DND-41 (cell line): Measurements from ENCODE around the gene ST8SIA1.

Experiments
- ATAC-seq: fragments of 200-7000 bp; cut with Tn5 transposase; 3 replicates; pipeline ENCODE4 v1.9.1; 2021; ENCODE audit warnings: low read depth; ENCODE audit not compliant: insufficient read depth
- DNase-seq: peaks from one replicate; pipeline ENCODE4 v3.0.0-alpha.2; 2020
- H2AFZ ChIP-seq: 2 replicates; pipeline ENCODE4 v1.6.0; 2012; ENCODE audit warnings: low read depth, low read length
- H3K27ac ChIP-seq: 2 replicates; pipeline ENCODE4 v1.5.1; 2012; ENCODE audit warnings: low read length, inconsistent platforms
- H3K27me3 ChIP-seq: fragments of 200-600 bp; sonication (generic); 2 replicates; pipeline ENCODE4 v1.6.0; 2012; ENCODE audit warnings: low read length, mild to moderate bottlenecking, inconsistent platforms; ENCODE audit not compliant: insufficient read depth, poor library complexity
- H3K36me3 ChIP-seq: 2 replicates; pipeline ENCODE4 v1.5.1; 2012; ENCODE audit warnings: low read length, inconsistent platforms; ENCODE audit not compliant: insufficient read depth
- H3K4me1 ChIP-seq: 2 replicates; pipeline ENCODE4 v1.5.1; 2012; ENCODE audit warnings: mild to moderate bottlenecking, low read length; ENCODE audit not compliant: insufficient read depth
- H3K4me2 ChIP-seq: 2 replicates; pipeline ENCODE4 v1.6.0; 2012; ENCODE audit warnings: mild to moderate bottlenecking, moderate library complexity, low read length, inconsistent platforms; ENCODE audit not compliant: insufficient read depth
- H3K4me3 ChIP-seq, 2 experiments: fragments of 200-600 bp in 1 of 2; shearing (Covaris generic) in 1 of 2; 2 replicates each; pipeline ENCODE4 v1.5.1; 2012 to 2016; ENCODE audit warnings: inconsistent platforms in 2 of 2, low read length in 2 of 2, mild to moderate bottlenecking in 2 of 2, low read depth in 1 of 2, moderate library complexity in 1 of 2
- H3K79me2 ChIP-seq: 2 replicates; pipeline ENCODE4 v1.6.0; 2012; ENCODE audit warnings: low read length, inconsistent platforms; ENCODE audit not compliant: insufficient read depth
- H3K9ac ChIP-seq: 2 replicates; pipeline ENCODE4 v1.6.0; 2012; ENCODE audit warnings: low read depth, mild to moderate bottlenecking, inconsistent platforms, low read length, moderate library complexity
- H3K9me3 ChIP-seq: 2 replicates; pipeline ENCODE4 v1.5.1; 2012; ENCODE audit warnings: low read length, moderate library complexity, mild to moderate bottlenecking, inconsistent platforms; ENCODE audit not compliant: insufficient read depth, severe bottlenecking
- H4K20me1 ChIP-seq: 2 replicates; pipeline ENCODE4 v1.6.0; 2012; ENCODE audit warnings: low read length; ENCODE audit not compliant: insufficient read depth
- EZH2 ChIP-seq: IDR thresholded peaks from 3 replicates; pipeline ENCODE4 v1.6.1; 2012; ENCODE audit warnings: borderline replicate concordance, low read depth, mild to moderate bottlenecking, moderate library complexity, low read length, inconsistent platforms; ENCODE audit not compliant: severe bottlenecking
- TF ChIP-seq, protein P1 (sequence below): IDR thresholded peaks from 2 replicates; pipeline ENCODE4 v1.5.1; 2012; ENCODE audit warnings: borderline replicate concordance, low read length, moderate library complexity, mild to moderate bottlenecking; ENCODE audit not compliant: poor library complexity, severe bottlenecking; ENCODE audit errors: extremely low read depth

The ST8SIA1 gene

DNA sequence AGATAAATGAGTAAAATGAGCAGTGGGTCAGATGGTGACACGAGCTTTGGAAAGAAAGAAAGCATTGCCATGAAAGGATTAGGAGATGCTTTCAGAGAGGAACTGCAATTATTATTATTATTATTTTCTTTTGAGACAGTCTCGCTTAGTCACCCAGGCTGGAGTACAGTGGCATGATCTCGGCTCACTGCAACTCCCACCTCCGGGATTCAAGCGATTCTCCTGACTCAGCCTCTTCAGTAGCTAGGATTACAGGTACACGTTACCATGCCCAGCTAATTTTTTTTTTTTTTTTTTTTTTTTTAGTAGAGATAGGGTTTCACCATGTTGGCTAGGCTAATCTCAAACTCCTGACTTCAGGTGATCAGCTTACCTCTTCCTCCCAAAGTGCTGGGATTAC, 77.4 kb downstream of the ST8SIA1 start:
- H3K36me3 ChIP-seq, result no peaks in the 10 kb centered on the region
- no peak overlapping the region for H3K9ac ChIP-seq
- no peak overlapping the region for H3K27ac ChIP-seq
- ATAC-seq, result no peak
- no peak overlapping the region for H3K4me3 ChIP-seq
- H3K4me2 ChIP-seq, result no peak overlapping the region
- H3K9me3 ChIP-seq, result no peaks in the 10 kb centered on the region
- TF ChIP-seq, protein P1, sequence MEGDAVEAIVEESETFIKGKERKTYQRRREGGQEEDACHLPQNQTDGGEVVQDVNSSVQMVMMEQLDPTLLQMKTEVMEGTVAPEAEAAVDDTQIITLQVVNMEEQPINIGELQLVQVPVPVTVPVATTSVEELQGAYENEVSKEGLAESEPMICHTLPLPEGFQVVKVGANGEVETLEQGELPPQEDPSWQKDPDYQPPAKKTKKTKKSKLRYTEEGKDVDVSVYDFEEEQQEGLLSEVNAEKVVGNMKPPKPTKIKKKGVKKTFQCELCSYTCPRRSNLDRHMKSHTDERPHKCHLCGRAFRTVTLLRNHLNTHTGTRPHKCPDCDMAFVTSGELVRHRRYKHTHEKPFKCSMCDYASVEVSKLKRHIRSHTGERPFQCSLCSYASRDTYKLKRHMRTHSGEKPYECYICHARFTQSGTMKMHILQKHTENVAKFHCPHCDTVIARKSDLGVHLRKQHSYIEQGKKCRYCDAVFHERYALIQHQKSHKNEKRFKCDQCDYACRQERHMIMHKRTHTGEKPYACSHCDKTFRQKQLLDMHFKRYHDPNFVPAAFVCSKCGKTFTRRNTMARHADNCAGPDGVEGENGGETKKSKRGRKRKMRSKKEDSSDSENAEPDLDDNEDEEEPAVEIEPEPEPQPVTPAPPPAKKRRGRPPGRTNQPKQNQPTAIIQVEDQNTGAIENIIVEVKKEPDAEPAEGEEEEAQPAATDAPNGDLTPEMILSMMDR, result no peak
- no peak for TF ChIP-seq EZH2
- H3K27me3 ChIP-seq, result no peaks in the 10 kb centered on the region
- no peak for DNase-seq
- H3K79me2 ChIP-seq, result no peaks in the 10 kb centered on the region
- no peak overlapping the region for H2AFZ ChIP-seq
- no peaks in the 10 kb centered on the region for H3K4me1 ChIP-seq
- no peaks in the 10 kb centered on the region for H4K20me1 ChIP-seq

GRCh38 chr12:22256605-22257004, 77.9 kb downstream of the ST8SIA1 start:
- ATAC-seq (no peak), DNase-seq (no peak)
- Histone ChIP-seq H3K27ac (no peak overlapping the region), H3K9me3 (no peaks in the 10 kb centered on the region), H3K4me2 (no peak overlapping the region), H2AFZ (no peak overlapping the region), H3K9ac (no peak overlapping the region), H3K36me3 (no peaks in the 10 kb centered on the region), H3K79me2 (no peaks in the 10 kb centered on the region), H3K4me1 (no peaks in the 10 kb centered on the region), H3K4me3 (no peak overlapping the region), H3K27me3 (no peaks in the 10 kb centered on the region), H4K20me1 (no peaks in the 10 kb centered on the region)
- TF ChIP-seq, protein P1, result no peak
- TF ChIP-seq EZH2, result no peak

- no peak overlapping the region for H2AFZ ChIP-seq
These were observed 78.5 kb downstream of the ST8SIA1 start for GRCh38 chr12:22256041-22256441.

More at GRCh38 chr12:22256041-22256441, 78.5 kb downstream of the ST8SIA1 start:
- peaks cover under 1% of the 10 kb centered on the region; the same call in 1 of the 2 replicates for H3K4me1 ChIP-seq
- no peak overlapping the region for H3K4me2 ChIP-seq
- H3K9ac ChIP-seq, result no peak overlapping the region
- no peak overlapping the region for H3K27ac ChIP-seq
- TF ChIP-seq, protein P1, result no peak
- no peak for TF ChIP-seq EZH2
- DNase-seq (no peak), ATAC-seq (no peak)
- no peaks in the 10 kb centered on the region for H3K27me3 ChIP-seq
- H3K4me3 ChIP-seq, result no peak overlapping the region
- no peaks in the 10 kb centered on the region for H3K36me3 ChIP-seq
- H4K20me1 ChIP-seq, result no peaks in the 10 kb centered on the region
- no peaks in the 10 kb centered on the region for H3K79me2 ChIP-seq
- H3K9me3 ChIP-seq, result no peaks in the 10 kb centered on the region
